GM21576 (cell line): ENCODE measurements around the gene NCAN.

Experiments used
- ATAC-seq: cut with Tn5 transposase; IDR thresholded peaks from one replicate; pipeline ENCODE4 v1.9.1; 2021; ENCODE audit warnings: mild to moderate bottlenecking, moderate library complexity; ENCODE audit not compliant: unreplicated experiment

NCAN gene

GRCh38 chr19:19258589-19259338 is 47.0 kb downstream of the NCAN start:
- ATAC-seq: no peak

- ATAC-seq: no peak
Measured at GRCh38 chr19:19259741-19260140, 48.0 kb downstream of the NCAN start.

- no peak for ATAC-seq
Measured at GRCh38 chr19:19260417-19261214, 48.9 kb downstream of the NCAN start.

GRCh38 chr19:19261350-19262189 is 49.8 kb downstream of the NCAN start:
- ATAC-seq: no peak

- ATAC-seq: no peak
Measured at GRCh38 chr19:19262190-19263057, 50.7 kb downstream of the NCAN start.

- no peak for ATAC-seq
Measured at GRCh38 chr19:19263886-19264487, 52.2 kb downstream of the NCAN start.

- ATAC-seq: no peak
Measured at GRCh38 chr19:19267305-19267704, 55.5 kb downstream of the NCAN start.

- no peak for ATAC-seq
Measured at GRCh38 chr19:19268453-19269385, 57.0 kb downstream of the NCAN start.

GRCh38 chr19:19269952-19270694 is 58.4 kb downstream of the NCAN start:
- ATAC-seq: no peak

- no peak for ATAC-seq
Measured at GRCh38 chr19:19270749-19271571, 59.2 kb downstream of the NCAN start.

- ATAC-seq: no peak
Measured at GRCh38 chr19:19271828-19272599, 60.3 kb downstream of the NCAN start.

- ATAC-seq: no peak
Measured at GRCh38 chr19:19274146-19274545, 62.4 kb downstream of the NCAN start.

GRCh38 chr19:19274716-19275565 is 63.2 kb downstream of the NCAN start:
- ATAC-seq: no peak

- ATAC-seq: no peak
Measured at GRCh38 chr19:19276386-19276785, 64.6 kb downstream of the NCAN start.

GRCh38 chr19:19276851-19277250 is 65.1 kb downstream of the NCAN start:
- no peak for ATAC-seq

- ATAC-seq: no peak
Measured at GRCh38 chr19:19278315-19278714, 66.6 kb downstream of the NCAN start.
